Spleen (tissue), 11 donors: ENCODE measurements around the gene ATG101. TPM values are rescaled to one million over a fixed set of nuclear protein-coding genes. Genes with fewer than 3 reads are reported as not detected.
A peak's percentile ranks its signal among the peaks of the same experiment; 100 is the strongest.

Experiments
- DNase-seq: peaks from one replicate; pipeline ENCODE4 v3.0.0-alpha.2; 2020
- H3K27ac ChIP-seq, 8 donors: fragments of 200-600 bp; sonication (generic) in 7 of 8; 1 replicate in 4 of 8; 2 replicates in 4 of 8; pipeline versions ENCODE4 v1.5.0 to v1.8.0; 2016 to 2021; ENCODE audit warnings: inconsistent platforms in 4 of 8, mild to moderate bottlenecking in 4 of 8, moderate library complexity in 1 of 8
- H3K27me3 ChIP-seq, 7 donors: fragments of 200-600 bp; sonication (generic) in 6 of 7; replicated peaks in 1 of 7; 1 replicate in 4 of 7; 2 replicates in 3 of 7; pipeline versions ENCODE4 v1.5.0 to v1.8.0; 2016 to 2021; ENCODE audit warnings: inconsistent platforms in 3 of 7, mild to moderate bottlenecking in 1 of 7
- H3K36me3 ChIP-seq, 6 donors: fragments of 200-600 bp; sonication (generic) in 5 of 6; 1 replicate in 4 of 6; 2 replicates in 2 of 6; pipeline versions ENCODE4 v1.5.0 to v1.8.0; 2016 to 2021; ENCODE audit warnings: inconsistent platforms in 2 of 6
- H3K4me1 ChIP-seq, 6 donors: fragments of 200-600 bp; sonication (generic) in 5 of 6; 1 replicate in 3 of 6; 2 replicates in 3 of 6; pipeline versions ENCODE4 v1.5.0 to v1.8.0; 2016 to 2021; ENCODE audit warnings: inconsistent platforms in 3 of 6
- H3K4me3 ChIP-seq, 8 donors: fragments of 200-600 bp; sonication (generic) in 7 of 8; 1 replicate in 4 of 8; 2 replicates in 4 of 8; pipeline versions ENCODE4 v1.5.0 to v1.8.0; 2016 to 2021; ENCODE audit warnings: inconsistent platforms in 4 of 8, mild to moderate bottlenecking in 4 of 8, moderate library complexity in 2 of 8
- H3K9me3 ChIP-seq, 8 donors: fragments of 200-600 bp; sonication (generic) in 7 of 8; 1 replicate in 4 of 8; 2 replicates in 4 of 8; pipeline versions ENCODE4 v1.5.0 to v1.8.0; 2016 to 2021; ENCODE audit warnings: inconsistent platforms in 4 of 8
- POLR2A ChIP-seq, 3 donors: fragments of 450-650 bp; IDR thresholded peaks; one replicate each; pipeline ENCODE4 v1.5.1; 2017; ENCODE audit warnings: antibody characterized with exemption in 3 of 3, mild to moderate bottlenecking in 1 of 3
- POLR2AphosphoS5 ChIP-seq, 3 donors: sonication (generic); formaldehyde crosslinking; IDR thresholded peaks; one replicate each; pipeline ENCODE4 v1.5.1; 2017; ENCODE audit warnings: antibody characterized with exemption in 3 of 3
- WGBS, 5 donors: extraction: QIAGEN DNeasy Blood & Tissue Kit in 3 of 5; methylation state at CpG; one replicate each; pipeline versions ENCODE4 v1.1.5 to v1.1.7; 2013 to 2018; 5-methylcytosine and 5-hydroxymethylcytosine counted together
- intact Hi-C: fragments of 100-400 bp; cut with DNase I; formaldehyde crosslinking; loops from one replicate; pipeline ENCODE4 v1.15.0; 2023; ENCODE audit warnings: low total_unique reads
- polyA plus RNA-seq, 3 donors: library from polyadenylated mRNA; stranded (reverse); fragments of 200-250 nt; gene quantifications; one replicate each; pipeline ENCODE4 v1.2.1, GENCODE V29; 2013
- total RNA-seq, 7 donors: library from RNA; depleted of rRNA in 3 of 7; stranded (reverse); fragments of >200 nt in 3 of 7; fragmentation: NEBNext Ultra II Directional in 4 of 7; extraction: Animal tissue kit (Norgen Biotek cat#: 25700) in 4 of 7; gene quantifications; one replicate each; pipeline versions ENCODE4 v1.1.0 to v1.2.1, GENCODE V29; 2016 to 2021
- TF ChIP-seq, protein P1 (sequence below), 11 experiments: fragments of 200-600 bp in 7 of 11; fragments of 450-650 bp in 4 of 11; sonication (generic) in 4 of 11; IDR thresholded peaks in 8 of 11; conservative IDR thresholded peaks in 3 of 11; 1 replicate in 7 of 11; 2 replicates in 4 of 11; pipeline versions ENCODE4 v1.4.0 to v1.8.0; 2016 to 2021; ENCODE audit warnings: antibody characterized with exemption in 11 of 11, inconsistent platforms in 4 of 11, mild to moderate bottlenecking in 1 of 11
- donor health status: healthy with polysubstance abuse.
- donor health status: DM: no; HTN: no; CAD: no; lungs with moderate emphysema.
- donor health status: DM: no; HTN: no; CAD: no.
- donor health status: Bipolar disorder and iron deficiency.
- donor health status: healthy.
- donor health status: DM: no; HTN: no; CAD: no.
- donor health status: DM: yes; HTN: yes; CAD: no.

Gene ATG101
- total and polyA plus RNA-seq, 10 donors, result 23.5 to 81.1 (median 33.5) TPM

GRCh38 chr12:52087961-52088820 lies 18.4 kb downstream of the ATG101 start:
- Histone ChIP-seq H3K4me1 (peaks cover 4 to 15% (median 6%) of the 10 kb centered on the region in 6 donors), H3K27ac (no peak overlapping the region), H3K9me3 (no peaks in the 10 kb centered on the region), H3K36me3 (no peaks in the 10 kb centered on the region), H3K27me3 (peaks cover 0 to 23% (median 0%) of the 10 kb centered on the region in 7 donors), H3K4me3 (no peak overlapping the region)
- 56 to 76% (median 75%) methylated on average over 20 of the region's 20 CpGs for WGBS, 5 donors
- TF ChIP-seq POLR2AphosphoS5 (IDR thresholded peaks at IDR 0.05), result no peak
- peak; percentile 76 for DNase-seq
- intact Hi-C loops, result no loop called here

GRCh38 chr12:52089491-52089890 lies 19.7 kb downstream of the ATG101 start:
- no peak for TF ChIP-seq POLR2AphosphoS5 (IDR thresholded peaks at IDR 0.05)
- TF ChIP-seq POLR2A (IDR thresholded peaks at IDR 0.05), result no peak
- TF ChIP-seq, protein P1, sequence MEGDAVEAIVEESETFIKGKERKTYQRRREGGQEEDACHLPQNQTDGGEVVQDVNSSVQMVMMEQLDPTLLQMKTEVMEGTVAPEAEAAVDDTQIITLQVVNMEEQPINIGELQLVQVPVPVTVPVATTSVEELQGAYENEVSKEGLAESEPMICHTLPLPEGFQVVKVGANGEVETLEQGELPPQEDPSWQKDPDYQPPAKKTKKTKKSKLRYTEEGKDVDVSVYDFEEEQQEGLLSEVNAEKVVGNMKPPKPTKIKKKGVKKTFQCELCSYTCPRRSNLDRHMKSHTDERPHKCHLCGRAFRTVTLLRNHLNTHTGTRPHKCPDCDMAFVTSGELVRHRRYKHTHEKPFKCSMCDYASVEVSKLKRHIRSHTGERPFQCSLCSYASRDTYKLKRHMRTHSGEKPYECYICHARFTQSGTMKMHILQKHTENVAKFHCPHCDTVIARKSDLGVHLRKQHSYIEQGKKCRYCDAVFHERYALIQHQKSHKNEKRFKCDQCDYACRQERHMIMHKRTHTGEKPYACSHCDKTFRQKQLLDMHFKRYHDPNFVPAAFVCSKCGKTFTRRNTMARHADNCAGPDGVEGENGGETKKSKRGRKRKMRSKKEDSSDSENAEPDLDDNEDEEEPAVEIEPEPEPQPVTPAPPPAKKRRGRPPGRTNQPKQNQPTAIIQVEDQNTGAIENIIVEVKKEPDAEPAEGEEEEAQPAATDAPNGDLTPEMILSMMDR (IDR thresholded peaks at IDR 0.05 in 8 of 11, conservative IDR thresholded peaks at IDR 0.05 in 3 of 11), result no peak
- H3K36me3 ChIP-seq, result no peaks in the 10 kb centered on the region
- no peak overlapping the region for H3K27ac ChIP-seq
- 77 to 92% (median 89%) methylated on average over 11 of the region's 11 CpGs for WGBS, 5 donors
- intact Hi-C loops, result no loop called here
- peaks cover 0 to 7% (median 0%) of the 10 kb centered on the region in 6 donors for H3K4me1 ChIP-seq
- H3K4me3 ChIP-seq, result no peak overlapping the region
- no peak for DNase-seq
- H3K27me3 ChIP-seq, result peaks cover 0 to 23% (median 0%) of the 10 kb centered on the region in 7 donors
- no peaks in the 10 kb centered on the region for H3K9me3 ChIP-seq

DNA sequence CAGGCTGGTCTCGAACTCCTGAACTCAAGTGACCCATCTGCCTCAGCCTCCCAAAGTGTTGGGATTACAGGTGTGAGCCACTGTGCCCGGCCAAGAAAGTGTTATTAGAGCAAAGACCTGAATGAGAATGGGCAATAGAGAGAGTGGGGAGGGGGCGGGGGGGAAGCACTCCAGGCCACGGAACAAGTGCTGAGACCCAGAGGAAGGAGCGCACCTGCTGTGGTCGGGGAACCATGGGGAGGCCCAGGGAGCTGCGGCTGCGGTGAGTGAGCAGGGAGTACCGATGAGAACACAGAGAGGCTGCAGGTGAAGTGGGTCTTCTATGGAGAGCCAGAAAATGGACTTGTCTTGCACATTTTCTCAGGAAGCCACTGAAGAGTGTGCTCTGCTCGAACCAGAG lies 20.5 kb downstream of the ATG101 start:
- Histone ChIP-seq H3K4me3 (no peak overlapping the region), H3K4me1 (peaks cover 0 to 7% (median 0%) of the 10 kb centered on the region in 6 donors), H3K27me3 (peaks cover 0 to 23% (median 0%) of the 10 kb centered on the region in 7 donors), H3K36me3 (no peaks in the 10 kb centered on the region), H3K27ac (no peak overlapping the region), H3K9me3 (no peaks in the 10 kb centered on the region)
- WGBS, 5 donors, result 57 to 65% (median 62%) methylated on average over 10 of the region's 10 CpGs
- intact Hi-C loops, result no loop called here
- no peak for DNase-seq
- TF ChIP-seq POLR2AphosphoS5 (IDR thresholded peaks at IDR 0.05), result no peak
- TF ChIP-seq, protein P1 (IDR thresholded peaks at IDR 0.05 in 8 of 11, conservative IDR thresholded peaks at IDR 0.05 in 3 of 11), result no peak
- no peak for TF ChIP-seq POLR2A (IDR thresholded peaks at IDR 0.05)

- peaks cover 0 to 7% (median 0%) of the 10 kb centered on the region in 6 donors for H3K4me1 ChIP-seq
- no peak overlapping the region for H3K27ac ChIP-seq
- H3K36me3 ChIP-seq, result no peaks in the 10 kb centered on the region
- intact Hi-C loops, result no loop called here
- H3K4me3 ChIP-seq, result no peak overlapping the region
- TF ChIP-seq POLR2AphosphoS5 (IDR thresholded peaks at IDR 0.05) (no peak), POLR2A (IDR thresholded peaks at IDR 0.05) (no peak)
- TF ChIP-seq, protein P1 (IDR thresholded peaks at IDR 0.05 in 8 of 11, conservative IDR thresholded peaks at IDR 0.05 in 3 of 11), result no peak
- 28 to 41% (median 33%) methylated on average over 3 of the region's 3 CpGs for WGBS, 5 donors
- H3K27me3 ChIP-seq, result peaks cover 0 to 23% (median 0%) of the 10 kb centered on the region in 7 donors
- no peaks in the 10 kb centered on the region for H3K9me3 ChIP-seq
- DNase-seq, result no peak
Observed at GRCh38 chr12:52091061-52091460, 21.3 kb downstream of the ATG101 start.
